DMS114 treated with DMSO at 0.1 percent for 48 hours (cell line): ENCODE data around the gene HMGCL.

Experiments used
- DNase-seq: peaks from one replicate; lab custom pipeline; 2025; ENCODE audit not compliant: unreplicated experiment; lab: John Stamatoyannopoulos, UW

HMGCL gene

GRCh38 chr1:23779826-23780371 is 45.3 kb downstream of the HMGCL start:
- DNase-seq = no peak

- DNase-seq = peak; percentile 81
Measured at GRCh38 chr1:23777979-23778814, 47.0 kb downstream of the HMGCL start, which contains the start of gene PITHD1. PITHD1 (plus strand) TSS chr1:23778418; CDS start chr1:23778516, 98 bp downstream.

GRCh38 chr1:23776217-23776616 is 49.0 kb downstream of the HMGCL start:
- DNase-seq = no peak

- no peak for DNase-seq
Measured at GRCh38 chr1:23774174-23774880, 50.9 kb downstream of the HMGCL start.

- no peak for DNase-seq
Measured at GRCh38 chr1:23772854-23773242, 52.4 kb downstream of the HMGCL start.

GRCh38 chr1:23772049-23772853 is 53.0 kb downstream of the HMGCL start:
- peak; percentile 75 for DNase-seq

GRCh38 chr1:23768733-23769132 is 56.5 kb downstream of the HMGCL start:
- DNase-seq = no peak

- DNase-seq = no peak
Measured at GRCh38 chr1:23763041-23763577, 62.1 kb downstream of the HMGCL start.

GRCh38 chr1:23759277-23759676 is 66.0 kb downstream of the HMGCL start:
- DNase-seq = no peak

- no peak for DNase-seq
Measured at GRCh38 chr1:23757812-23758211, 67.4 kb downstream of the HMGCL start.

GRCh38 chr1:23756676-23757075 is 68.6 kb downstream of the HMGCL start:
- no peak for DNase-seq

- no peak for DNase-seq
Measured at GRCh38 chr1:23752909-23753308, 72.3 kb downstream of the HMGCL start.
